HG03196 (cell line): ENCODE data around the gene RGS13.
"Not testable (repeated sequence)": the region's sequence is repeated elsewhere in the genome, so short reads cannot be mapped to it uniquely, and the experiment has no call there.

Experiments used
- ATAC-seq: cut with Tn5 transposase; IDR thresholded peaks from one replicate; pipeline ENCODE4 v1.9.1; 2021; ENCODE audit not compliant: unreplicated experiment

Gene RGS13

DNA sequence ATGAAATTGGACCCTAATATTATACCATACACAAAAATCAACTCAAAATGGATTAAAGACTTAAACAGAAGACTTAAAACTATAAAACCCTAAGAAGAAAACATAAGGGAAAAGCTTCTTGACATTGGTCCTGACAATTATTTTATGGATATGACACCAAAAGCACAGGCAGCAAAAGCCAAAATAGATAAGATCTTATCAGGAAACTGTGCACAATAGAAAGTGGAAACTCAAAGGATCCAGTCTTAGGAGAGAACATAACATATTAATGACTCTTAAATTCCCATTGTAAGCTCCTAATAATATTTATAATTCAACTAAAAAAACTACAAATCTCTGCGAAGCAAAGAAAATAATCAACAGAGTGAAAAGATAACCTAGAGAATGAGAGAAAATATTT is 39.8 kb downstream of the RGS13 start:
- ATAC-seq: no peak

DNA sequence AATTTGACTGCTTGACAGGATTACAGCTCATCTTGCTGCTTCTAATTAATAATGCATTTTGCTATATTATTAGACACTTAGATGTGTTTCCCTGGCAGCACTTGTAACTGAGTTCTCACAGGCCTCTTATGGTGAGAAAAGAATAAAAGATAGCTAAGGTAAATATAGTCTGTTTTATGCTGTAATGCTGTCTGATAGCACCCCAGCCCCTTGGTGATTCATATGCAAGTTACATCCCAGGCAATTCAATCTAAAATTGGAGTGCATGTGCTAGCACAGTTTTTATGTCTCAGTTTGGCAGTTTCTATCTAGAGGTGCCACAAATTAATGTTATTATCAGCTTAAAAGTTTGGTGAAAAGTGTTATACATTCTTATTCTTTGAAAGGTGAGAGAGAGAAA is 42.2 kb downstream of the RGS13 start:
- no peak for ATAC-seq

DNA sequence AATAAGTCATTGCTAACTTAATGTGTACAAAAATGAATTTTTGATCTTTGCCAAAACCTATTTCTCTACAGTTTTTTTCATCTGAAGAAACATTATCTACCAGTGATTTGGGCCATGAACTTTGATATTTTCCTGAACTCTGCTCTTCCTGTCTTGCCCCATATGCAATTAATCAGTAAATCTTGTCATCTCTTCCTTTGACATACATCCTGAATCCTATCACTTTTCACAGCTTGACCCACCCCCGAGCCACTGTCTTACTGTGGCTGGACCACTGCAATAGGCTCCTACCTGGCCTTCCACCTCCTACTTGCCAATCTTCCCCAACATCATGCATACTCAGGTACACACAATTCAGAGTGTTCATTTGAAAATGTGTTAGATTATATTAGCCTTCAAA is 46.4 kb downstream of the RGS13 start:
- ATAC-seq: no peak

DNA sequence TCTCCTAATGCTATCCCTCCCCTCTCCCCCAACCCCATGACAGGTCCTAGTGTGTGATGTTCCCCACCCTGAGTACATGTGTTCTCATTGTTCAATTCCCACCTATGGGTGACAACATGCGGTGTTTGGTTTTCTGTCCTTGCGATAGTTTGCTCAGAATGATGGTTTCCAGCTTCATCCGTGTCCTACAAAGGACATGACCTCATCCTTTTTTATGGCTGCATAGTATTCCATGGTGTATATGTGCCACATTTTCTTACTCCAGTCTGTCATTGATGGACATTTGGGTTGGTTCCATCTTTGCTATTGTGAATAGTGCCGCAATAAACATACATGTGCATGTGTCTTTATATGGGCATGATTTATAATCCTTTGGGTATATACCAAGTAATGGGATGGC is 47.1 kb downstream of the RGS13 start:
- ATAC-seq: not testable (repeated sequence)

DNA sequence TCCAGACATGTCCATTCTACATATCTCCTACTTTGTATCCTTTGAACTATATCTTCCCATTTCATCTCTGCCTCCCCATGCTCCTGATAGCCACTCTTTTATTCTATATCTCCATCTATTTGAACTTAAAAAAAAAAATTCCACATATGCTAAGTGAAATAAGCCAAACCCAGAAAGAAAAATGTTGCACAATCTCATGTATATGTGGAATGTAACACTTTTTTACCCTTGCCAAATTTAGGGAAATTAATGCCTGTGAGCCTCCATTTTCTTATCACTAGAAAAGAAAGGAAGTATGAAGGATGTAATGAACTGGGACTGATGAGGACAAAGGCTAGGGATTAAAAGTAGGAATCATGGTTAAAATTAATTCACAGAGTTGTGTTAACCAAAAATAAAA is 53.5 kb downstream of the RGS13 start:
- ATAC-seq: no peak

DNA sequence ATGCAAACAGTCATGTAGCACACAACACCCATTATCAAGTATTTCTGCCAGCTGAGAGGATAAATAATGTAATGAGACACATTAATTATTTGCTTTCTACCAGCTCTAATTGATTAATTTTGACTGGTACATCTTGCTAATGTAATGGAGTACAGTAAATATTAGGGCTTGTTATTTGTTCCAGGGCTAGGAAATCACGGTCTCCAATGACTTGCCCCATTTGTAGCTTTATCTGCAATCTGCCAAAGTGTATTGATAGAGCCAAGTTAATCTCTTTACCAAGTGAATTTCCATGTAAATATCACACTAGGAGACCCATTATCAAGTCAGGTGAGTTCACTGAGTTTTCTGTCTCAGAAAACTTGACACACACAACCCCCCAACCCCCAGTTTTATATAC is 55.1 kb downstream of the RGS13 start:
- ATAC-seq: no peak

DNA sequence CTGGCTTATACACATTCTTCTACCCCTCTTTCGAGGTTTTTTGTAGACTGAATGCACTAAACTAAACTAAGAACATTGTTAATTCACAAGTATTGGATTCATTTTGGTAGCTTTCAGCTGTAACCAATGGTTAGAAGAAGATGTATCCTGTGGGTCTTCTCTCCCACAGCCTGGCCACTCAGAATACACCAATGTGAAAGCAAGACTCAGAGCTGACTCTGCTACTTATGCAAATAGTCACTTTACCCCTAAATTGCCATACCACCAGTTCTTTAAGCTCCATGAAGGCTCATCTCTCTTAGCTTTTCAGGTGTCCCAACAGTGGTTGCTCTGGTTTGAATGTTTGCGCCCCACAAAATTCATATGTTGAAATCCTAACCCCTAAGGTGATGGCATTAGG is 60.1 kb downstream of the RGS13 start:
- no peak for ATAC-seq

DNA sequence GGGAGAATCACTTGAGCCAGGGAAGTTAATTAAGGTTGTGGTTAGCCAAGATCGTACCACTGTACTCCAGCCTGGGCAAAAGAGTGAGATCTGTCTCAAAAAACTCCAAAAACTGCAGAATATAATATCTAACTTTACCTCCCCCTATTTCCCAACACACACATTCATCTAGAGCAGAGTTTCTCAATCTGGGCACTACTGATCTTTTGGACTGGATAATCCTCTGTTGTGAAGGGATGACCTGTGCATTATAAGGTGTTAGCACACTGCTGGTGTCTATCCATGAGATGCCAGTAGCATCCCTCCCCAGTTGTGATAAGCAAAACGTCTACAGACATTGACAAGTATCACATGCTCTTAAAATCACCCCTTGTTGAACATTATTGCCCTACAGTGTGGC is 61.8 kb downstream of the RGS13 start:
- ATAC-seq: no peak

DNA sequence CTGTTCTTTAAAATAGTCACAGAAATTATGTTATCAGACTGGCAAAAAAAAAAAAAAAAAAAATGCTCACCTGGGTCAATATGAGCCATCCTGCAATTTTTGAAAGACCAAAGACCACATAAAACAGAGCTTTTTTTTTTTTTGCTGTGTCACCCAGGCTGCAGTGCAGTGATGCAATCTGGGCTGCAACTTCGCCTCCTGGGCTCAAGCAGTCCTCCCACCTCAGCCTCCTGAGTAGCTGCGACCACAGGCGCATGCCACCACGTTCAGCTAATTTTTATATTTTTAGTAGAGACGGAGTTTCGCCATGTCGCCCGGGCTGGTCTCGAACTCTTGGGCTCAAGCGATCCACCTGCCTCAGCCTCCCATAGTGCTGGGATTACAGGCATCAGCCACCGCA is 62.8 kb downstream of the RGS13 start:
- no peak for ATAC-seq

DNA sequence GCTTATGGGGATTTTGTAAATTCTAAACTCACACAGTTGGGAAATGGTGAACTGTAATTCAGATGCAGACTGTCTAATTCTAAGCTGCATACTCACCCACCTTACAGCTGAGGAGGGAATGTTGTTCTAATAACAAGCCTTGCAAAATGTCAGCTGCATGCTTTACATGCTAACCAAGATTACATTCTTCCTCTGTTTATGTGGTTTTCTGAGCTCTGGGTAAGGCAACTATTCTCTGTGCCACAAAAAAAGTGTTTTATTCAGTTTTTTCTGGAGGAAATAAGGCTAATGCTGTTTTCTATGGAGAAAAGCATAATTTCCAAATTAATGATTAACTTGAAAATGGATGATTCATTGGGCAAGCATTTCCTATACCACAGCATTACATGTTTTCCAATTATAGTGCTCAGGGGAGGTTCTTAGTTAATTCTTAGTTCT is 64.9 kb downstream of the RGS13 start:
- ATAC-seq: no peak

DNA sequence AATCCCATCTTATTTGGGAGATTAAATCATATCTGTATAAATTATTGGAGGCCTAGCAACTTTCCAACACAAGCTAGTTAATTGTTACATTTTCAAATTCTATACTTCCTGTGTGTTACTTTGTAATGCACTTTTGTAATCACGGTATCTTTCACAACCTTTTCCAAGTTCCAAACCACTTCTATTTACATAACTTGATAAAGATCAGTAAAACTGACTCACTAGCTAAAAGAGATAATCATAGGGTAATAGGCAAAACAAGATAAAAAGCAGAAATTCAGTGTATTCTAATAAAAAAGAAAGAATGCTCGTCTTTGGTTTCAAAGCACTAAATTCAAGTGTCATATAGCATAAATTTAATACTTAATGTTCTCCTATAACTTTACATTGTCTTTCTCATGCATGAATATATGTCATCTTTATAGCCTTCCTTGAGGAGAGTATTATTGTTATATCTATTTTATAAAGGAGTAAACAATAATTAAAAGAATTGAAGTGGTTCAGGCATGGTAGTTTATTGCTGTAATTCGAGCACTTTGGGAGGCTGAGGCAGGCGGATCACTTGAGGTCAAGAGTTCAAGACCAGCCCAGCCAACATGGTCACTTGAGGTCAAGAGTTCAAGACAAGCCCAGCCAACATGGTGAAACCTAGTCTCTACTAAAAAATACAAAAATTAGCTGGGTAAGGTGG is 66.4 kb downstream of the RGS13 start:
- no peak for ATAC-seq

DNA sequence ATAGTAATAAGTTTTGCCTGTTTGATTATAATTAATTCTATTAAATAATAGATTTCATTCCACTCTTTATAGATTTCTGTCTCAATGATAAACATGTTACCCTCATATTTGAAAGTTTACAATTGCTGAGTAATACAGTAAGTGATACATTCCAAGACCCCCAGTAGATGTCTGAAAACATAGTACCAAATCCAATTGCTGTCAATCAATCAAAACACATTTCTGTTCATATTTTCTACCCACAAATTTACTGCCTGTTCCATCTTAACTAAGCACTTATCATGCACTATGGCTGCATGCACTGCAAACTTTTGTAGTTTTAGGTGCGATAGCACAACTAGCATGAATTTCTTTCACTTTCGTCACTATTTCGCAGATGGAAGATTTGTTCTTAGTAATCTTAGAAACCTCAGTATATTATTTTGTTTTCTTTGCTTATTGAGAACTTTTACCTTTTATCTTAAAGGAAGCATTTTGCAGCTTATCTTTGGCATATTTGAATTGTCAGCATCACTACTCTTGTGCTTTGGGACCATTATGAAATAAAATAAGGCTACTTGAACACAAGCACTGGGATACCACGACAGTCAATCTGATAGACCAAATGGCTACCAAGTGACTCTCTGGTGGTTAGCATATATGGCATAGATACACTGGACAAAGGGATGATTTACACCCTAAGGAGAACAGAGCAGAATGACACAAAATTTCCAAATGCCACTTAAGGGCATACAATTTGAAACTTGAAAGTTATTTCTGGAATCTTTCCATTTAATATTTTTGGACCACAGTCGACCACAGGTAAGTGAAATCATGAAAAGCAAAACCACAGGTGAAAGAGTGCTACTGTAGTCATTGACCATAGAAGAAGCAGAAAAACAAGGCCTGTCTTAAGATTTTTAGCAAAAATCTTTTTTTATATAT is 67.6 kb downstream of the RGS13 start:
- ATAC-seq: peak; percentile 80

DNA sequence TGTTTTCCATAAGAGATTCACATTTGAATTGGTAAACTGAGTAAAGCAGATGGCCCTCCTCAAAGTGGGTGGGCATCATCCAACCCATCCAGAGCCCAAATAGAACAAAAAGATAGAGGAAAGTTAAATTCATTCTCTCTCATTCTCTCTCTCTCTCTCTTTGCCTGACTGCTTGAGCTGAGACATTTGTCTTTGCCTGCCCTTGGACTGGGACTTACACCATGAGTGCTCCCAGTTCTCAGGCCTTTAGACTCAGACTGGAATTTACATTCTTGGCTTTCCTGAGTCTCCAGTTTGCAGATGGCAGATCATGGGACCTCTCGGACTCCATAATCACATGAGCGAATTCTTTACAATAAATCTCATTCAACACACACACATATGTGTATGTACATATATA is 69.6 kb downstream of the RGS13 start:
- ATAC-seq: no peak

DNA sequence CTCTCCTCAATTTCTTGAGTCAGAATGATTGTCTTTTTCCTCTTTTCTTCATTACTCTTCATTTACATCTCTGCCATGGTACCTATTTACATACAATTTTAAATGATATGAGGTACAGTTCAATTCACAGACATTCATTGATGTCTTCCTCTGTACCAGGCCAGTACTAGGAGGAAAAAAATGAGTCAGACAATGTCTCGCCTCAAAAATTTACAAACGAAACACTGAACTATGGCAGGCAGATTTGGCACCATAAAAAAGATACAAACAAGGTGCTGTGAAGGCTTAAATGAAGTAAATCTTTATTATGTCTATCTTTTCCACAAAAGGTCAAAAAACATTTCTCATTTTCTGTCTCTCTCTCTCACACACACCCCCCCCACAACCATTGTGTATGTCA is 71.0 kb downstream of the RGS13 start:
- ATAC-seq: no peak

DNA sequence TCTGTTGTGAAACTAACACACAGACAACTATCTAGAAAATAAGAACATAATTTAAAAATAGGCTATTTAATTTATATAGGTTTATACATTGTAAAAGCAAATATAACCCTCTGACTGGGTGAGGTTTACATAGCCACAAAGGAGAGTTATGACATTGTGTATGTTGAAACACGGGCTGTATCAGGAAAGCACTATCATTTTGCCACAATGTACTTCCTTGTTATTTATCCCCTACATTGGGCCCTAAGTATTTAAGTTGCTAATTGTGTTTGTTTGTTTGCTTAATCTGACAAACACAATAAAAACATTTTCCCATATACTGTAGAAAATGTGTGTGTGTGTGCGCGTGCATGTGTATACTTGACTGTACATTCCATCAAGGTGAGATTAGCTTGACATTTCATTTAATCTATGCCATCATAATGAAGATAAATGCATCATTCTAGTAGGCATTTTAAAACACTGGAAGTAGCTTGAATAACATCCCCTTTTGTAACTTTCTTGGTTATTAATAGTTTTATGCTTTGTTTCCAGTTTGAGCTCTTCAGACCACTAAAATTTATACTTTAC is 72.1 kb downstream of the RGS13 start:
- no peak for ATAC-seq

DNA sequence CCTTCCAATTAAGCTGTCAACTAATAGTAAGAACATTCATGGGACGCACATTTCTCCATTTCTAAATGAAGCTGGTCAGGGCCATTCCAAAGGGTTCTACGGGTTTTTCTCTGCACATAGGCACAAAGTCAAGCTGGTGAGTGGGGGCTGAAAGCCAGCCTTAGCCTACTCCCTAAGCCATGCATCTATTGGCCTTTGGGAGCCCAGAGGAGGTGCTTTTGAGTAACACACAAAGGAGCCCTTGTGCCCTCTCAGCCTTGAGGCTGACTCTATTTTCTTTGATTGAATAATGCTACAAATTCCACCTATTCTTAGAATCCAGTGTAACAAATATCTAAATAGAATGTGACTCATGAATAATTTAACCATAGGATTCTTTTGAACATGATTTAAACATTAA is 73.6 kb downstream of the RGS13 start:
- ATAC-seq: no peak
